ENCODE data around the gene GRAMD1A.
A peak's percentile ranks its signal among the peaks of the same experiment; 100 is the strongest.

Gene GRAMD1A

GRCh38 chr19:34962687-34963572, 37.2 kb upstream of the GRAMD1A start:
- H3K9me3 ChIP-seq (ENCODE audit: control insufficient read depth, insufficient read depth, low read depth, low read length) = 0 out of 2 replicates have a peak, but pooled peaks cover 2% of the 10 kb centered on the region
- peaks cover 16% of the 10 kb centered on the region for H3K4me1 ChIP-seq (ENCODE audit: control insufficient read depth, insufficient read depth, low read length)
- TF ChIP-seq PRDM10 (tag by site-specific recombination; IDR thresholded peaks at IDR 0.05) = peak; percentile 82
- TF ChIP-seq IKZF3 (tag by site-specific recombination; IDR thresholded peaks at IDR 0.05) = 0 out of 2 replicates have a peak, but pooled peaks have one; percentile 8
- TF ChIP-seq ZNF341 (tag by site-specific recombination; IDR thresholded peaks at IDR 0.05; ENCODE audit: low read depth) = peak; percentile 38
- no peak for TF ChIP-seq MEIS1 (CRISPR knock-in tag; IDR thresholded peaks at IDR 0.05; ENCODE audit: borderline replicate concordance)
- TF ChIP-seq ZNF394 (tag by site-specific recombination; IDR thresholded peaks at IDR 0.05; ENCODE audit: borderline replicate concordance) = peak; percentile 48; the same call in 1 of the 2 replicates
- TF ChIP-seq ZBTB48 (tag by site-specific recombination; IDR thresholded peaks at IDR 0.05) = peak; percentile 11; the same call in 1 of the 2 replicates
- TF ChIP-seq ZNF16 (tag by site-specific recombination; IDR thresholded peaks at IDR 0.05; ENCODE audit: low read depth) = peak; percentile 97
- TF ChIP-seq KLF17 (tag by site-specific recombination; IDR thresholded peaks at IDR 0.05) = 0 out of 2 replicates have a peak, but pooled peaks have one; percentile 18
- no peak for TF ChIP-seq CTCF (tag by site-specific recombination; IDR thresholded peaks at IDR 0.05)
- peak; percentile 27; the same call in 1 of the 2 replicates for TF ChIP-seq ZBTB17 (tag by site-specific recombination; IDR thresholded peaks at IDR 0.05)
- no peak for TF ChIP-seq BCL11B (tag by site-specific recombination; IDR thresholded peaks at IDR 0.05; ENCODE audit: low read depth)
- no peak for TF ChIP-seq ZNF18 (tag by site-specific recombination; IDR thresholded peaks at IDR 0.05)
- TF ChIP-seq ZNF510 (tag by site-specific recombination; IDR thresholded peaks at IDR 0.05; ENCODE audit: insufficient replicate concordance) = no peak
- TF ChIP-seq ZNF473 (tag by site-specific recombination; IDR thresholded peaks at IDR 0.05) = 0 out of 2 replicates have a peak, but pooled peaks have one; percentile 49
- peak; percentile 61 for TF ChIP-seq YY2 (tag by site-specific recombination; IDR thresholded peaks at IDR 0.05)
- peak; percentile 88 for TF ChIP-seq ZNF600 (tag by site-specific recombination; IDR thresholded peaks at IDR 0.05)
- TF ChIP-seq REPIN1 (tag by site-specific recombination; IDR thresholded peaks at IDR 0.05; ENCODE audit: low read depth) = no peak
- TF ChIP-seq ZNF366 (tag by site-specific recombination; conservative IDR thresholded peaks at IDR 0.05) = peak; percentile 37
- H3K36me3 ChIP-seq (ENCODE audit: control insufficient read depth in 2 of 2, insufficient read depth in 1 of 2, low read length in 2 of 2) = peaks cover 9 to 41% of the 10 kb centered on the region in 2 experiments
- H3K27ac ChIP-seq (ENCODE audit: extremely low read depth, low read depth, low read length) = peak overlapping the region; percentile 84; the same call in 1 of the 2 replicates
- ChIA-PET POLR2A (interaction anchor here (0.8 to 1.6 kb wide), 3 partner anchors 10 to 36 kb away, joined by 3 to 9 read pairs (median 5); partner anchors contain the start of gene ZNF30), CTCF (interaction anchor here (0.7 to 6.3 kb wide), 8 partner anchors 10 to 1019 kb away, joined by 3 to 52 read pairs (median 4); partner anchors contain the start of gene ZNF30)
- H3K4me3 ChIP-seq (ENCODE audit: low read depth, low read length) = peak overlapping the region; percentile 57
